HG03565 (cell line): ENCODE data around the gene HOXA11.

Source experiments
- ATAC-seq: cut with Tn5 transposase; IDR thresholded peaks from one replicate; pipeline ENCODE4 v1.9.1; 2021; ENCODE audit warnings: mild to moderate bottlenecking, moderate library complexity; ENCODE audit not compliant: unreplicated experiment

HOXA11 gene

GRCh38 chr7:27185013-27185853 lies at the start of gene HOXA11:
HOXA11 (minus strand) TSS chr7:27185232; CDS start chr7:27185144, 88 bp downstream.
- no peak for ATAC-seq

- no peak for ATAC-seq
Observed at GRCh38 chr7:27229448-27229847, 44.4 kb upstream of the HOXA11 start.

- ATAC-seq: no peak
Observed at GRCh38 chr7:27224983-27225934, 40.2 kb upstream of the HOXA11 start.

GRCh38 chr7:27223941-27224575 lies 39.0 kb upstream of the HOXA11 start:
- no peak for ATAC-seq

- no peak for ATAC-seq
Observed at GRCh38 chr7:27221201-27221797, 36.3 kb upstream of the HOXA11 start.

- no peak for ATAC-seq
Observed at GRCh38 chr7:27220440-27220955, 35.5 kb upstream of the HOXA11 start.

GRCh38 chr7:27219821-27220220 lies 34.8 kb upstream of the HOXA11 start:
- ATAC-seq: no peak

GRCh38 chr7:27217951-27218350 lies 32.9 kb upstream of the HOXA11 start:
- ATAC-seq: no peak

- no peak for ATAC-seq
Observed at GRCh38 chr7:27215356-27215755, 30.3 kb upstream of the HOXA11 start.

- no peak for ATAC-seq
Observed at GRCh38 chr7:27214239-27214950, 29.4 kb upstream of the HOXA11 start.

- no peak for ATAC-seq
Observed at GRCh38 chr7:27213433-27214238, 28.6 kb upstream of the HOXA11 start.

- ATAC-seq: no peak
Observed at GRCh38 chr7:27212497-27213432, 27.7 kb upstream of the HOXA11 start.

GRCh38 chr7:27211764-27212204 lies 26.8 kb upstream of the HOXA11 start:
- ATAC-seq: no peak

GRCh38 chr7:27211084-27211446 lies 26.0 kb upstream of the HOXA11 start:
- no peak for ATAC-seq

GRCh38 chr7:27210441-27211083 lies 25.5 kb upstream of the HOXA11 start:
- no peak for ATAC-seq

GRCh38 chr7:27209933-27210440 lies 25.0 kb upstream of the HOXA11 start:
- no peak for ATAC-seq

GRCh38 chr7:27208998-27209397 lies 24.0 kb upstream of the HOXA11 start:
- ATAC-seq: no peak
